K562 (cell line): ENCODE measurements around the gene PIP4K2A. TPM values are rescaled to one million over a fixed set of nuclear protein-coding genes. Genes with fewer than 3 reads are reported as not detected.

ENCODE experiments used
- ZNF263 ChIP-seq: sonication (generic); formaldehyde crosslinking; IDR thresholded peaks from 2 replicates; pipeline ENCODE4 v1.8.0; 2022; ENCODE audit warnings: mild to moderate bottlenecking, missing genetic modification reagents, borderline replicate concordance
- polyA plus RNA-seq, 8 experiments: library from polyadenylated mRNA; depleted of rRNA in 4 of 8; stranded (reverse) in 5 of 8; unstranded in 3 of 8; fragments of >200 nt; fragmentation: Nextera tagmentation in 2 of 8; fragmentation: Illumina TruSeq in 1 of 8; extraction: Ambion mirVana in 2 of 8; extraction: Trizol in 1 of 8; gene quantifications; 2 replicates each; pipeline versions ENCODE4 v1.2.1 to v1.2.3, GENCODE V29; 2011 to 2014; ENCODE audit warnings: inconsistent platforms in 1 of 8, missing spikeins in 1 of 8
- total RNA-seq, 7 experiments: library from RNA; depleted of rRNA in 6 of 7; stranded (reverse); fragments of >200 nt in 6 of 7; fragmentation: Illumina TruSeq in 2 of 7; extraction: Trizol in 2 of 7; gene quantifications; 2 replicates each; pipeline versions ENCODE4 v1.2.1 to v1.2.3, GENCODE V29; 2011 to 2021; ENCODE audit warnings: low replicate concordance in 1 of 7
- TF ChIP-seq, protein P1 (sequence below): fragments of 450-650 bp; IDR thresholded peaks from 2 replicates; pipeline ENCODE4 v1.6.1; 2016; ENCODE audit warnings: mild to moderate bottlenecking, moderate library complexity

PIP4K2A gene
- total and polyA plus RNA-seq, 9 of the 15 experiments (the other 6 are each of a cell fraction or from before 2014, with no cell fraction given): 35.6 to 117 (median 71.9) TPM

DNA sequence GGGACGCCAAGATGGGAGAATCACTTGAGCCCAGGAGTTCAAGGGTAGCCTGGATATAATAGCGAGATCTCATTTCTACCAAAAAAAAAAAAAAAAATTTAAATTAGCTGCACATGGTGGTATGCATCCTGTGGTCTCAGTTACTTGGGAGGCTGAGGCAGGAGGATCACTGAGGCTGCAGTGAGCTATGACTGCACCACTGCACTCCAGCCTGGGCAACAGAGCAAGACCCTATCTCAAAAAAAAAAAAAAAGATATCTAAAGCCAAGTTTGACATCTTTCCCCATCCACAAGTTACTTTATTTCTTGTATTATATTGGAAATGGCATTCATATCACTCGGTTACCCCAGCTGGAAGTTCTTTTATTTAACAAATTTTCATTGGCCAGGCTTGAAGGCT is 3.4 kb upstream of the PIP4K2A start (continued):
- TF ChIP-seq, protein P1, sequence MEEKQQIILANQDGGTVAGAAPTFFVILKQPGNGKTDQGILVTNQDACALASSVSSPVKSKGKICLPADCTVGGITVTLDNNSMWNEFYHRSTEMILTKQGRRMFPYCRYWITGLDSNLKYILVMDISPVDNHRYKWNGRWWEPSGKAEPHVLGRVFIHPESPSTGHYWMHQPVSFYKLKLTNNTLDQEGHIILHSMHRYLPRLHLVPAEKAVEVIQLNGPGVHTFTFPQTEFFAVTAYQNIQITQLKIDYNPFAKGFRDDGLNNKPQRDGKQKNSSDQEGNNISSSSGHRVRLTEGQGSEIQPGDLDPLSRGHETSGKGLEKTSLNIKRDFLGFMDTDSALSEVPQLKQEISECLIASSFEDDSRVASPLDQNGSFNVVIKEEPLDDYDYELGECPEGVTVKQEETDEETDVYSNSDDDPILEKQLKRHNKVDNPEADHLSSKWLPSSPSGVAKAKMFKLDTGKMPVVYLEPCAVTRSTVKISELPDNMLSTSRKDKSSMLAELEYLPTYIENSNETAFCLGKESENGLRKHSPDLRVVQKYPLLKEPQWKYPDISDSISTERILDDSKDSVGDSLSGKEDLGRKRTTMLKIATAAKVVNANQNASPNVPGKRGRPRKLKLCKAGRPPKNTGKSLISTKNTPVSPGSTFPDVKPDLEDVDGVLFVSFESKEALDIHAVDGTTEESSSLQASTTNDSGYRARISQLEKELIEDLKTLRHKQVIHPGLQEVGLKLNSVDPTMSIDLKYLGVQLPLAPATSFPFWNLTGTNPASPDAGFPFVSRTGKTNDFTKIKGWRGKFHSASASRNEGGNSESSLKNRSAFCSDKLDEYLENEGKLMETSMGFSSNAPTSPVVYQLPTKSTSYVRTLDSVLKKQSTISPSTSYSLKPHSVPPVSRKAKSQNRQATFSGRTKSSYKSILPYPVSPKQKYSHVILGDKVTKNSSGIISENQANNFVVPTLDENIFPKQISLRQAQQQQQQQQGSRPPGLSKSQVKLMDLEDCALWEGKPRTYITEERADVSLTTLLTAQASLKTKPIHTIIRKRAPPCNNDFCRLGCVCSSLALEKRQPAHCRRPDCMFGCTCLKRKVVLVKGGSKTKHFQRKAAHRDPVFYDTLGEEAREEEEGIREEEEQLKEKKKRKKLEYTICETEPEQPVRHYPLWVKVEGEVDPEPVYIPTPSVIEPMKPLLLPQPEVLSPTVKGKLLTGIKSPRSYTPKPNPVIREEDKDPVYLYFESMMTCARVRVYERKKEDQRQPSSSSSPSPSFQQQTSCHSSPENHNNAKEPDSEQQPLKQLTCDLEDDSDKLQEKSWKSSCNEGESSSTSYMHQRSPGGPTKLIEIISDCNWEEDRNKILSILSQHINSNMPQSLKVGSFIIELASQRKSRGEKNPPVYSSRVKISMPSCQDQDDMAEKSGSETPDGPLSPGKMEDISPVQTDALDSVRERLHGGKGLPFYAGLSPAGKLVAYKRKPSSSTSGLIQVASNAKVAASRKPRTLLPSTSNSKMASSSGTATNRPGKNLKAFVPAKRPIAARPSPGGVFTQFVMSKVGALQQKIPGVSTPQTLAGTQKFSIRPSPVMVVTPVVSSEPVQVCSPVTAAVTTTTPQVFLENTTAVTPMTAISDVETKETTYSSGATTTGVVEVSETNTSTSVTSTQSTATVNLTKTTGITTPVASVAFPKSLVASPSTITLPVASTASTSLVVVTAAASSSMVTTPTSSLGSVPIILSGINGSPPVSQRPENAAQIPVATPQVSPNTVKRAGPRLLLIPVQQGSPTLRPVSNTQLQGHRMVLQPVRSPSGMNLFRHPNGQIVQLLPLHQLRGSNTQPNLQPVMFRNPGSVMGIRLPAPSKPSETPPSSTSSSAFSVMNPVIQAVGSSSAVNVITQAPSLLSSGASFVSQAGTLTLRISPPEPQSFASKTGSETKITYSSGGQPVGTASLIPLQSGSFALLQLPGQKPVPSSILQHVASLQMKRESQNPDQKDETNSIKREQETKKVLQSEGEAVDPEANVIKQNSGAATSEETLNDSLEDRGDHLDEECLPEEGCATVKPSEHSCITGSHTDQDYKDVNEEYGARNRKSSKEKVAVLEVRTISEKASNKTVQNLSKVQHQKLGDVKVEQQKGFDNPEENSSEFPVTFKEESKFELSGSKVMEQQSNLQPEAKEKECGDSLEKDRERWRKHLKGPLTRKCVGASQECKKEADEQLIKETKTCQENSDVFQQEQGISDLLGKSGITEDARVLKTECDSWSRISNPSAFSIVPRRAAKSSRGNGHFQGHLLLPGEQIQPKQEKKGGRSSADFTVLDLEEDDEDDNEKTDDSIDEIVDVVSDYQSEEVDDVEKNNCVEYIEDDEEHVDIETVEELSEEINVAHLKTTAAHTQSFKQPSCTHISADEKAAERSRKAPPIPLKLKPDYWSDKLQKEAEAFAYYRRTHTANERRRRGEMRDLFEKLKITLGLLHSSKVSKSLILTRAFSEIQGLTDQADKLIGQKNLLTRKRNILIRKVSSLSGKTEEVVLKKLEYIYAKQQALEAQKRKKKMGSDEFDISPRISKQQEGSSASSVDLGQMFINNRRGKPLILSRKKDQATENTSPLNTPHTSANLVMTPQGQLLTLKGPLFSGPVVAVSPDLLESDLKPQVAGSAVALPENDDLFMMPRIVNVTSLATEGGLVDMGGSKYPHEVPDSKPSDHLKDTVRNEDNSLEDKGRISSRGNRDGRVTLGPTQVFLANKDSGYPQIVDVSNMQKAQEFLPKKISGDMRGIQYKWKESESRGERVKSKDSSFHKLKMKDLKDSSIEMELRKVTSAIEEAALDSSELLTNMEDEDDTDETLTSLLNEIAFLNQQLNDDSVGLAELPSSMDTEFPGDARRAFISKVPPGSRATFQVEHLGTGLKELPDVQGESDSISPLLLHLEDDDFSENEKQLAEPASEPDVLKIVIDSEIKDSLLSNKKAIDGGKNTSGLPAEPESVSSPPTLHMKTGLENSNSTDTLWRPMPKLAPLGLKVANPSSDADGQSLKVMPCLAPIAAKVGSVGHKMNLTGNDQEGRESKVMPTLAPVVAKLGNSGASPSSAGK: no peak
- TF ChIP-seq ZNF263 (CRISPR knock-in tag): no peak
